ENCODE results near the gene SBNO2. TPM values are rescaled to one million over a fixed set of nuclear protein-coding genes. Genes with fewer than 3 reads are reported as not detected.

SBNO2 gene, protein sequence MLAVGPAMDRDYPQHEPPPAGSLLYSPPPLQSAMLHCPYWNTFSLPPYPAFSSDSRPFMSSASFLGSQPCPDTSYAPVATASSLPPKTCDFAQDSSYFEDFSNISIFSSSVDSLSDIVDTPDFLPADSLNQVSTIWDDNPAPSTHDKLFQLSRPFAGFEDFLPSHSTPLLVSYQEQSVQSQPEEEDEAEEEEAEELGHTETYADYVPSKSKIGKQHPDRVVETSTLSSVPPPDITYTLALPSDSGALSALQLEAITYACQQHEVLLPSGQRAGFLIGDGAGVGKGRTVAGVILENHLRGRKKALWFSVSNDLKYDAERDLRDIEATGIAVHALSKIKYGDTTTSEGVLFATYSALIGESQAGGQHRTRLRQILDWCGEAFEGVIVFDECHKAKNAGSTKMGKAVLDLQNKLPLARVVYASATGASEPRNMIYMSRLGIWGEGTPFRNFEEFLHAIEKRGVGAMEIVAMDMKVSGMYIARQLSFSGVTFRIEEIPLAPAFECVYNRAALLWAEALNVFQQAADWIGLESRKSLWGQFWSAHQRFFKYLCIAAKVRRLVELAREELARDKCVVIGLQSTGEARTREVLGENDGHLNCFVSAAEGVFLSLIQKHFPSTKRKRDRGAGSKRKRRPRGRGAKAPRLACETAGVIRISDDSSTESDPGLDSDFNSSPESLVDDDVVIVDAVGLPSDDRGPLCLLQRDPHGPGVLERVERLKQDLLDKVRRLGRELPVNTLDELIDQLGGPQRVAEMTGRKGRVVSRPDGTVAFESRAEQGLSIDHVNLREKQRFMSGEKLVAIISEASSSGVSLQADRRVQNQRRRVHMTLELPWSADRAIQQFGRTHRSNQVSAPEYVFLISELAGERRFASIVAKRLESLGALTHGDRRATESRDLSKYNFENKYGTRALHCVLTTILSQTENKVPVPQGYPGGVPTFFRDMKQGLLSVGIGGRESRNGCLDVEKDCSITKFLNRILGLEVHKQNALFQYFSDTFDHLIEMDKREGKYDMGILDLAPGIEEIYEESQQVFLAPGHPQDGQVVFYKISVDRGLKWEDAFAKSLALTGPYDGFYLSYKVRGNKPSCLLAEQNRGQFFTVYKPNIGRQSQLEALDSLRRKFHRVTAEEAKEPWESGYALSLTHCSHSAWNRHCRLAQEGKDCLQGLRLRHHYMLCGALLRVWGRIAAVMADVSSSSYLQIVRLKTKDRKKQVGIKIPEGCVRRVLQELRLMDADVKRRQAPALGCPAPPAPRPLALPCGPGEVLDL (N-terminal part only)
- total RNA-seq = 29.0 and 60.5 TPM in 2 replicates

DNA sequence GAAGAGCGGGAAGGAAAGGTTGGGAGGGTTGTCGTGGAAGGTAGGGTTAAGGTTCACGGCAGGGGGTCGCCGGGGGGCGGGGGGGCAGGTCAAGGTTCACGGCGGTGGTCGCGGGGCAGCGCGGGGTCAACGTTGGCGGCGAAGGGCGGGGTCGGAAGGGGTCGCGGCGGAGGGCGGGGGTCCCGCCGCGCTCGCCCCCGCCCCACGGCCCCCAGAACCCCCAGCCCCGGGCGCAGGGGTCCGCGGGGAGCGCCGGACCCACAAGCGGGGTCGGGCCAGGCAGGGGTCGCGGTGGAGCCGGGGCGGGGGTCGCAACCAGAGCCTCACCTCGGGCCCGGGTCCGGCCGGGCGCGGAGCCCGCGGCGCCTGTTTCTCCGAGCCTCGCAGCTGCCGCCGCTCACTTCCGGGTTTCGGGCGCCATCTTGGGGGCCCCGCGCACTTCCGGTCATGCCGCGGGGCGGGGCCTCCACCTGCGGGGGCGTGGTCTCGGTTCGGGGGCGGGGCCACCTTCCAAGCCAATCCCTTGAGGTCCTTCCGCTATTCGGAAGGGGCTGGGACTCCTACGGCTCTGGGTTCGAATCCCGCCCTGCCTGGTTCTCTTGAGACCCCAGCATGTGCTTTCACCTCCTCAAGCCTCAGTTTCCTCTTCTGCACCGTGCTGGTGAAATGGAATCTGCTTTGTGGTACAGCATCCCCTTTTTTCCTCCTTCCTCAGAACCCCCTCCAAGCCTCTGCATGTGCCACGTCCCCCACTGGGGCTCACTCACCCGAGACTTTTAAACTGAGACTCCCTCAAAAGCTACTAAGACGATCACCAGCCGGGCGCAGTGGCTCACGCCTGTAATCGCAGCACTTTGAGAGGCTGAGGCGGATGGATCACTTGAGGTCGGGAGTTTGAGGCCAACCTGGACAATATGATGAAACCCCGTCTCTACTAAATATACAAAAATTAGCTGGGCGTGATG is at the start of gene SBNO2:
Gene SBNO2, minus strand, starts transcription at position 424 of the 965 bp plus-strand sequence. CDS start 19,992 bp downstream, outside the sequence.

GRCh38 chr19:1205114-1206099 is 31.3 kb upstream of the SBNO2 start, which contains the start of gene STK11:
STK11 (plus strand) TSS chr19:1205778; CDS start chr19:1206914, 1,136 bp downstream.

DNA sequence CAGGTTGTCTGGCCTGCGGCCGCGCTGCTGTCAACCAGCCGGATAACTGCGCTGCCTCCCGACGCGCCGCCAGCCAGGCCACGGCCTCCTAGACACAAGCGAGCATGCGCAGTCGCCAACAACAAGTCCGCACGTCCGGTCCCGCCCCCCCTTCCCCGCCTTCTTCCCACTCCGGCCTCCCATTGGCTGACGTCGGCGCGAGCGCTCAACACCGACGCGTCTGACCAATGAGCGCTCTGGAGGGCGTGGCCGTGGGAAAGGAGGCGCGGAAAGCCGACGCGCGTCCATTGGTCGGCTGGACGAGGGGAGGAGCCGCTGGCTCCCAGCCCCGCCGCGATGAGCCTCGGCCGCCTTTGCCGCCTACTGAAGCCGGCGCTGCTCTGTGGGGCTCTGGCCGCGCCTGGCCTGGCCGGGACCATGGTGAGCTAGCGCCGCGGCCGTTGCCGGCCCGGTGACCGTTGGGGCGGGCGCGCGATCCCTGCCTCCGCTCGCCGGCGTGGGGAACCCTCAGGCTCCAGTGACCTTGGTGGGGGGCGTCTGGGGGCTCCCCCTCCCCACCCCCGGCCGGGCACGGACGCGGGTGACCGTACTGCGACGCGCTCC is 70.3 kb downstream of the SBNO2 start, which contains the start of gene GPX4:
Gene GPX4, plus strand, starts transcription at position 287 of the 603 bp plus-strand sequence. Its CDS starts 50 bp downstream, at position 337.

DNA sequence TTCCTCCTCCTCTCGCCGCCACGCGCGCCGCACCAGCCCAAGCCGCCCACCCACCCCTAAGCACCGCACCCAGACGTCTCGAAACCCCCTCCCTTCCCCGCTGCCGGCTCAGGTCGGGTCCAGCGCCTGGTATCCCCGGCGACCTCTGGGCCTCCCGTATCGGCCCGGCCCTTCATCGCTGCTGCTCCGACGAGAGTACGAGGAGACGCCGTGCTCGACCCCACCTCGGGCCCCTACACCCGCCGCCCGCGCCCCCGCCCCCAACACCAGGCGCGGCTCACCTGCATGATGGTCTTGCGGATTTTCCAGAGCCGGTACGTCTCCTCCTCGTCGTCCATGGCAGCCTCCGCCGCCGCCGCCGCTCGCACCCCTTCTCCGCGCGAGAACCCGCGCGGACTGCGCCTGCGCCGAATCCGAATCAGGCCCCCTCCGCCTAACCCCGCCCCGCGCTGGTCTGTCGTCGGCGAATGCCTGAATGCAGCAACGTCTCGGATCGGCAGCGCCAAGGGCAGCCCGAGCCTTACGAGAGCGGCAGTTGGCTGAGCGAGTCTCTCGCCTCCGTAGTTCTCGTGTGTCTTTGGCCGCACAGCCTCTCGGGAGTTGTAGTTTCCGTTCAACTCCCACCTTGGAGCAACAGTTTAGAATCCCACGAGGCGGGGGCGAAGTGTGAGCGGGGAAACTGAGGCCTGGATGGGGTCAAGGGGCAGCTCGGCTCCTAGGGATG is 78.9 kb downstream of the SBNO2 start, which contains the start of gene POLR2E:
Gene POLR2E, minus strand, starts transcription at position 398 of the 724 bp plus-strand sequence. Its CDS starts 60 bp downstream, at position 338.

GRCh38 chr19:1066748-1067340 is 107.2 kb downstream of the SBNO2 start, which contains the start of gene ARHGAP45:
ARHGAP45 (plus strand) TSS chr19:1067167; CDS start chr19:1067406, 239 bp downstream.

Other genes starting within 250 kb of the SBNO2 start
- gene ARID3A, start 248.2 kb downstream of the SBNO2 start, total RNA-seq = 9.2 and 16.4 TPM in 2 replicates
- gene WDR18, start 189.9 kb downstream of the SBNO2 start, total RNA-seq = 72.4 and 77.4 TPM in 2 replicates
- gene GRIN3B, start 173.8 kb downstream of the SBNO2 start, total RNA-seq = 0.50 and 0.97 TPM in 2 replicates
- 37.9 and 71.6 TPM in 2 replicates for gene TMEM259, start 153.1 kb downstream of the SBNO2 start, total RNA-seq
- not detected in 2 replicates for gene RNU6-2, start 152.7 kb downstream of the SBNO2 start, total RNA-seq
- 120 and 249 TPM in 2 replicates for gene CNN2, start 147.7 kb downstream of the SBNO2 start, total RNA-seq
- 6.2 and 7.8 TPM in 2 replicates for gene ABCA7, start 134.2 kb downstream of the SBNO2 start, total RNA-seq
- gene ARHGAP45, start 107.1 kb downstream of the SBNO2 start, total RNA-seq = 50.0 and 78.8 TPM in 2 replicates
- gene POLR2E, start 78.9 kb downstream of the SBNO2 start, total RNA-seq = 70.6 and 138 TPM in 2 replicates
- 397 and 445 TPM in 2 replicates for gene GPX4, start 70.3 kb downstream of the SBNO2 start, total RNA-seq
- gene STK11, start 31.5 kb upstream of the SBNO2 start, total RNA-seq = 87.0 and 87.3 TPM in 2 replicates
- 0.81 and 3.0 TPM in 2 replicates for gene CBARP, start 63.7 kb upstream of the SBNO2 start, total RNA-seq
- 31.1 and 39.6 TPM in 2 replicates for gene ATP5F1D, start 67.5 kb upstream of the SBNO2 start, total RNA-seq
- gene MIDN, start 74.3 kb upstream of the SBNO2 start, total RNA-seq = 9.9 and 15.6 TPM in 2 replicates
- 65.4 and 95.7 TPM in 2 replicates for gene CIRBP, start 95.1 kb upstream of the SBNO2 start, total RNA-seq
- gene FAM174C, start 101.3 kb upstream of the SBNO2 start, total RNA-seq = 13.4 and 18.3 TPM in 2 replicates
- gene EFNA2, start 111.6 kb upstream of the SBNO2 start, total RNA-seq = 0.19 TPM in 1 of 2 replicates, not detected in the other
- gene NDUFS7, start 209.6 kb upstream of the SBNO2 start, total RNA-seq = 60.6 and 68.3 TPM in 2 replicates
- gene GAMT, start 227.3 kb upstream of the SBNO2 start, total RNA-seq = 10.0 and 11.2 TPM in 2 replicates
- 61.4 and 81.4 TPM in 2 replicates for gene DAZAP1, start 233.3 kb upstream of the SBNO2 start, total RNA-seq

Data from bladder microvascular endothelial cell (primary cell).